ENCODE data around the gene MRPL2. TPM values are rescaled to one million over a fixed set of nuclear protein-coding genes. Genes with fewer than 3 reads are reported as not detected.

The MRPL2 gene
- total RNA-seq, 2 donors from 2014 or later = 51.6 to 65.2 TPM

DNA sequence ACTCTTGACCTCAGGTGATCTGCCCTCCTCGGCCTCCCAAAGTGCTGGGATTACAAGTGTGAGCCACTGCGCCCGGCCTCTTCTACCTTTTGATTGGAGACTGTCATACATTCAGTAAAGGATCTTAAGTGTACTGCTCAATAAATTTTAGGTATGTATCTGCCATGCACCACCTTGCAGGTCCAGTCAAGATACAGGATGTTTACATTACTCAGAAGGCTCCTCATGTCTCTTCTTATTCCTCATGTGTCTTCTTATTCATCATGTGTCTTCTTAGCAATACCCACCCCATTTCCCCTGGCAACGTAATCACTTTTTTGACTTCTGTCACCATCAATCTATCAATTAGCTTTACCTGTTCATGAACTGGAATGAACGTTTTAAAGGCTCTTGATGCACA, 53.4 kb downstream of the MRPL2 start:
- Histone ChIP-seq H3K27ac (ENCODE audit: low read depth, low read length) (no peak overlapping the region), H3K4me1 (ENCODE audit: control insufficient read depth, insufficient read depth, low read length) (no peaks in the 10 kb centered on the region), H3K9ac (ENCODE audit: extremely low read depth, low read length, poor library complexity, severe bottlenecking) (no peak overlapping the region), H3K36me3 (ENCODE audit: control insufficient read depth, insufficient read depth, low read length) (peaks cover 49% of the 10 kb centered on the region), H3K9me3 (ENCODE audit: control insufficient read depth, low read length) (no peaks in the 10 kb centered on the region), H3K4me3 (ENCODE audit: low read length) (no peak overlapping the region), H3K27me3 (ENCODE audit: control insufficient read depth, insufficient read depth, low read length, poor library complexity, severe bottlenecking) (no peaks in the 10 kb centered on the region)
- H3K4me3 Mint-ChIP-seq = no peak overlapping the region
- peaks cover 57% of the 10 kb centered on the region for H3K36me3 Mint-ChIP-seq (ENCODE audit: low read depth)
- no peaks in the 10 kb centered on the region for H3K27me3 Mint-ChIP-seq (ENCODE audit: insufficient read depth)
- no peaks in the 10 kb centered on the region for H3K9me3 Mint-ChIP-seq
- TF ChIP-seq, protein P1, sequence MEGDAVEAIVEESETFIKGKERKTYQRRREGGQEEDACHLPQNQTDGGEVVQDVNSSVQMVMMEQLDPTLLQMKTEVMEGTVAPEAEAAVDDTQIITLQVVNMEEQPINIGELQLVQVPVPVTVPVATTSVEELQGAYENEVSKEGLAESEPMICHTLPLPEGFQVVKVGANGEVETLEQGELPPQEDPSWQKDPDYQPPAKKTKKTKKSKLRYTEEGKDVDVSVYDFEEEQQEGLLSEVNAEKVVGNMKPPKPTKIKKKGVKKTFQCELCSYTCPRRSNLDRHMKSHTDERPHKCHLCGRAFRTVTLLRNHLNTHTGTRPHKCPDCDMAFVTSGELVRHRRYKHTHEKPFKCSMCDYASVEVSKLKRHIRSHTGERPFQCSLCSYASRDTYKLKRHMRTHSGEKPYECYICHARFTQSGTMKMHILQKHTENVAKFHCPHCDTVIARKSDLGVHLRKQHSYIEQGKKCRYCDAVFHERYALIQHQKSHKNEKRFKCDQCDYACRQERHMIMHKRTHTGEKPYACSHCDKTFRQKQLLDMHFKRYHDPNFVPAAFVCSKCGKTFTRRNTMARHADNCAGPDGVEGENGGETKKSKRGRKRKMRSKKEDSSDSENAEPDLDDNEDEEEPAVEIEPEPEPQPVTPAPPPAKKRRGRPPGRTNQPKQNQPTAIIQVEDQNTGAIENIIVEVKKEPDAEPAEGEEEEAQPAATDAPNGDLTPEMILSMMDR (conservative IDR thresholded peaks at IDR 0.05) = no peak
- no peak for DNase-seq
- H3K27ac Mint-ChIP-seq = no peak overlapping the region
- no peaks in the 10 kb centered on the region for H3K4me1 Mint-ChIP-seq
- WGBS, 2 experiments (ENCODE audit: insufficient coverage in 1 of 2, insufficient read length in 1 of 2) = 93 to 100% methylated on average over 2 to 5 of the region's 5 CpGs

Other genes starting within 250 kb of the MRPL2 start
- 100 to 1,000 TPM; 112 to 114 TPM for gene RPL7L1, start 179.8 kb downstream of the MRPL2 start, total RNA-seq
- gene PTCRA, start 143.4 kb downstream of the MRPL2 start, total RNA-seq = not detected
- 10 to 100 TPM; 72.7 to 73.6 TPM for gene CNPY3, start 130.0 kb downstream of the MRPL2 start, total RNA-seq
- gene GNMT, start 98.7 kb downstream of the MRPL2 start, total RNA-seq = under 1 TPM; 0.75 to 0.84 TPM
- 10 to 100 TPM; 17.2 to 21.4 TPM for gene PEX6, start 80.3 kb downstream of the MRPL2 start, total RNA-seq
- gene PPP2R5D, start 74.9 kb downstream of the MRPL2 start, total RNA-seq = 10 to 100 TPM; 57.5 to 59.1 TPM
- gene MEA1, start 45.5 kb downstream of the MRPL2 start, total RNA-seq = 100 to 1,000 TPM in 1 of 2 donors, 10 to 100 TPM in 1; 93.3 to 104 TPM
- 100 to 1,000 TPM; 124 to 135 TPM for gene KLHDC3, start 45.2 kb downstream of the MRPL2 start, total RNA-seq
- gene RRP36, start 37.8 kb downstream of the MRPL2 start, total RNA-seq = 10 to 100 TPM; 76.9 to 80.6 TPM
- 10 to 100 TPM; 39.0 to 51.7 TPM for gene CUL7, start 5.6 kb downstream of the MRPL2 start, total RNA-seq
- gene KLC4, start 197 bp upstream of the MRPL2 start, total RNA-seq = 10 to 100 TPM; 36.6 to 38.0 TPM
- 100 to 1,000 TPM; 167 to 183 TPM for gene PTK7, start 16.9 kb upstream of the MRPL2 start, total RNA-seq
- 10 to 100 TPM; 32.7 to 44.2 TPM for gene SRF, start 111.8 kb upstream of the MRPL2 start, total RNA-seq
- gene CUL9, start 122.8 kb upstream of the MRPL2 start, total RNA-seq = 10 to 100 TPM; 30.3 to 34.1 TPM
- gene DNPH1, start 170.0 kb upstream of the MRPL2 start, total RNA-seq = 10 to 100 TPM; 48.2 to 66.5 TPM
- under 1 TPM; 0.62 TPM for gene TTBK1, start 184.0 kb upstream of the MRPL2 start, total RNA-seq
- not detected for gene SLC22A7, start 238.8 kb upstream of the MRPL2 start, total RNA-seq
- gene CRIP3, start 249.4 kb upstream of the MRPL2 start, total RNA-seq = 10 to 100 TPM; 13.4 to 19.3 TPM

Measured in endodermal cell (in vitro differentiated cells).